ENCODE results near the gene ETV6. TPM values are rescaled to one million over a fixed set of nuclear protein-coding genes. Genes with fewer than 3 reads are reported as not detected.

ETV6 gene
- total RNA-seq, 2 experiments from 2014 or later: 43.2 to 47.2 TPM

DNA sequence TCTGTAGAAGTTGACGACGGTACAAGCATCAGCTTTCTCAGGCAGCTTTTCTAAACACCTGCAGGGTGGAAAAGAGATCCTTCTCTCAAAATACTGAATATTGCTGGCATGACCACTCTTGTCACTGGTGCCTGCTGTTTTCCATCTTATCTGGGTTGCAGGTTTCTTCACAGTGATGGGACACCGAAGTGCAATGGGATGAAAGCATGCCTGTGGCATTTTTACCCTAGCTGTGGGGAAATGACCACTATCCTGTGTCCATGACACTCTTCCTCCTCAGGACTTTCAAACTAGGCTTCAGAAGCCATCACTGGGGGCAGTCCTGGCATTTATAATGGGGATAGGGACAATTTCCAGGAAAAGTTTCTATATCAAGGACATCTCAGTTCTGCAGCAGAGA is 98.5 kb downstream of the ETV6 start:
- ChIA-PET CTCF (no interaction called here), POLR2A (no interaction called here)

- POLR2A ChIA-PET: no interaction called here
- CTCF ChIA-PET: no interaction called here
Measured at GRCh38 chr12:11748903-11749302, 99.4 kb downstream of the ETV6 start.

DNA sequence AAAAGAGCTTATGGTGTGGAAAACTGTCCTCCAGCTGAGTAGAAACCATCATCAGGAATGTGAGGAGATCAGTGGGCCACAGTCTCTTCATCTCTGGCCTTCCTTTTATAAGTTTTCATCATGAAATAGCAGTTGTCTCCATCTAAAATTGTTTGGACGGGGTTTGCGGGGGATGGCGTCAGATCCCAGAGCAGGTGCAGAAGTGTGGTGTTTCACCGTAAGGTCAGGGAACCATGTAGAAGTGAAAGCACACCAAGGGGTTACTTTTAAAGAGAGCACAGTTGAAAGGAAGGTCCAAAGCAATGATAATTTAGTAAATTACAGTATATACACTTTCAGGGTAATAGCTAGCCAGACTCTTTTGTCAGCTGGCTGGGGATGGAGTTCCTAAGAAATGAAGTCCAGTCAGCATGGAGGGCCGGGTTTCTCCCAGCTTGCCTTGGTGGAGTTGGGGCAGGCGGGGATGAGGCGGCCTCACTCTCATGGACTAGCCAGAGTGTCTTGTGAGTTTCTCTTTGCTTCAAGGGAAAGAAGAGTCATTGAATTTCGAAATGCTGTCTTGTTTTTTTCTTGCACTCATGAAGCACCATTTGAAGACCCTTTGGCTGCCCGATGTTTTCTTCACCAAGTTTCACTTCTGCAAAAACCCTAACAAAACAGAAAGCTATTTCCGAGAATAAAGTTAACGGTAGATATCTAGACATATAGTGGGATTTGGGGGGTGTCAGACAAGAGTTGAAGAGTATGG is 100.6 kb downstream of the ETV6 start:
- CTCF ChIA-PET: no interaction called here
- POLR2A ChIA-PET: no interaction called here

GRCh38 chr12:11752403-11753149 is 103.1 kb downstream of the ETV6 start:
- POLR2A ChIA-PET: no interaction called here
- CTCF ChIA-PET: no interaction called here

DNA sequence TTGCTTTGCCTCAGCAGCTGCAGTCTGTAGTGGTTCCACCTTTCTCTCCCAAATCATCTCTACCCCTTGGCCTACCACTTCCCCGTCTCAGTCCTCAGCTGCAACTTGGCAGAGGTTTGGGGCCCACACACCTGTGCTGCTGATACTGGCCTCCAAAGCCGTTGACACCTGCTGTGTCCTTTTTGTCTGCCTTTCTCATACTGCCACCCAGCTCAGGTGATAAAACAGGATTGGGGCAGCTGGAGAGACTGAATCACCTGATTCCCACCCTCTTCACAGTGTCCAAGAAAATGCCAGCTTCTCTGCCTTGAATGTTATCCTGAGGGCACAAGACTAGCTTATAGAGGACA is 103.7 kb downstream of the ETV6 start:
- POLR2A ChIA-PET: no interaction called here
- CTCF ChIA-PET: no interaction called here

DNA sequence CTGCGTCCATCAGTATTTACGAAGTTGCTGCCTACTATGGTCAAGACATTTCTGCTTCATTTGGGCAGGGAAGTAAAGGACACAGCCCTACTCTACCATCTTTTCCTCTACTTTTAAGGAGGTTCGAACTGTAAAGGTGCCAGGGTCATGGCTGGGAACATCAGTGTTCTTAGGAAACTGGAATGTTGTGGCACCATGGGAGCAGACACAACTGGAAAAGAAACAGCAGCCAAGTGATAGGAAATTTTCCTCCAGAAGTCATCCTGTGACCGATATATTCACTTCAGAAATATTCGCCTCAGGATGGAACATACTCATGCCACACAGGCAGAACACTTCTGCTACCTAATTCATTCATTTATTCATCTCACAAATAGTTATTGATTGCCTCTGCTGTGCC is 104.4 kb downstream of the ETV6 start:
- CTCF ChIA-PET: no interaction called here
- POLR2A ChIA-PET: no interaction called here

DNA sequence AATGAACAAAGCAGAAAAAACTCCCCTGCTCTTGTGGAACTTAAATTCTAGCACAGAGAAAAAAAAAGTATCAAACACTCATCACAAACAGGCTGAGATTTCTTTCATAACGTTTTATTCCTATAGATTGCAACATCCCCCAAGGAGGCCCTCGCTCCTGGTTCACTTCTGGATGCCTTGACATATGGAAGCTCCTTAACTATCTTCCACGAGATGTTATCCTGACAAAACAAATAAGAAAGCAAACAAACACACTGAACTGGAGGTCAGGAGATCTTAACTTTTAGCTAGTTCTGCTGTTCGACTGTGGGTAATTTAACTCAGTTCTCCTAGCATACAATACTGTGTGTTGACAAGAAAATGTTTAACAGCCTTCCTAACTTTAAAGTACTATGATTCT is 104.8 kb downstream of the ETV6 start:
- ChIA-PET CTCF (no interaction called here), POLR2A (no interaction called here)

GRCh38 chr12:11755302-11755930 is 105.9 kb downstream of the ETV6 start:
- POLR2A ChIA-PET: no interaction called here
- CTCF ChIA-PET: no interaction called here

GRCh38 chr12:11756022-11756421 is 106.5 kb downstream of the ETV6 start:
- POLR2A ChIA-PET: no interaction called here
- CTCF ChIA-PET: no interaction called here

DNA sequence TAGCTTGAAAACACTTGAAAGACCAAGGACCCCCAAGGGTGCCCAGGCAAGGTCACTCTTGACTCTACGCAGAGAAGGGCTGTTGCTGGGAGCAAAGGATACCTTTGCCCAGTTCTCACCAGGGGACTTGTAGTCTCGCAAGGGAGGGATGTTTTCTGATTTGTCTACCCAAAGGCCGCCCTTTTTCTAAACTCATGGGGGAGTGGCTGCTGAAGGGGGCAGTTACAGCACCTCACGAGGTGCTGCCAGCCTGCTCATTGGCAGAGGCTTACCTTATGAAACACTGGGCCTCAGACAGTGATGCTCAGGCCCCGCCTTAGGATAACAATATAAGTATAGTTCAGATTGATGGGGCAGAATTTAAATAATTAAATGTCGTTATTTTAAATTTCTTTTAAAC is 107.0 kb downstream of the ETV6 start:
- CTCF ChIA-PET: no interaction called here
- POLR2A ChIA-PET: no interaction called here

DNA sequence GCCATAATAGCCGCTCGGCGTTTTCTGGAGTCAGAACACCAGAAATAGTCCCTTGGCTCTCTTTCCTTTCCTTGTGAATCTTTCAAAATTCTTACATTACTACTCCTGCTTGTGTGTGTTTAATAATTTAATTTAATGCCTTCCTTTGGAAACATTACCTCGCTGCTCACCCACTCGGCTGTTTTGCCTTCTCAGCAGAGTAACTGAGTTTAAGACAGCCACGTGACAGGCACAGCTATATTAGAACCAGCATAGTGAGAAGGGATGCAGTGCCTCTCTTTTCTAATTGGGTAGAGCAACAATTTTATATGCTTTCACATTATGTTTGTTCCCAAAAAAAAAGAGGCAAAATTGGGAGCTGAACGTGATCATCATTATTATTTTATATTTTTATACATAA is 107.6 kb downstream of the ETV6 start:
- ChIA-PET CTCF (no interaction called here), POLR2A (no interaction called here)

- ChIA-PET POLR2A (no interaction called here), CTCF (no interaction called here)
Measured at GRCh38 chr12:11757531-11757930, 108.1 kb downstream of the ETV6 start.

DNA sequence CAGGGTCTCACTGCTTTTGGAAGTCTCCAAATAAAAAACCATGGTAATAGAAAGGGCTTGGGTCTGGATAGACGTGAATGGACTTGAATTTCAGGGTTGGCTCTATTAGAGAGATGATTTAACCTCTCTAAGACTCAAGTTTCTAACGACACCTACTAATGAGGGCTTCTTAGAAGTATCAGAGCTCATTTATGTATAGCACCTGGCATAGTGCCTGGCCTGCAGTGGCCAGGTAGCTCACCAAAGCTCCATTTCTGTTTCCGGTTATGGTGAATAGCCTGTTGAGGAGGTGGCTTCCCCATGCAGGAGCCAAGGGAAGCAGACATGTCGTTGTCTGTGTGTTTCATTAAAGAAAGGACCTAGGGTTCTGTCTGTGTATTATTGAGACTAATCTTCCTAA is 108.6 kb downstream of the ETV6 start:
- CTCF ChIA-PET: interaction anchor here (1.3 kb wide), 1 partner anchor 14 kb away, joined by 3 read pairs; no protein-coding TSS in a partner anchor
- POLR2A ChIA-PET: no interaction called here

DNA sequence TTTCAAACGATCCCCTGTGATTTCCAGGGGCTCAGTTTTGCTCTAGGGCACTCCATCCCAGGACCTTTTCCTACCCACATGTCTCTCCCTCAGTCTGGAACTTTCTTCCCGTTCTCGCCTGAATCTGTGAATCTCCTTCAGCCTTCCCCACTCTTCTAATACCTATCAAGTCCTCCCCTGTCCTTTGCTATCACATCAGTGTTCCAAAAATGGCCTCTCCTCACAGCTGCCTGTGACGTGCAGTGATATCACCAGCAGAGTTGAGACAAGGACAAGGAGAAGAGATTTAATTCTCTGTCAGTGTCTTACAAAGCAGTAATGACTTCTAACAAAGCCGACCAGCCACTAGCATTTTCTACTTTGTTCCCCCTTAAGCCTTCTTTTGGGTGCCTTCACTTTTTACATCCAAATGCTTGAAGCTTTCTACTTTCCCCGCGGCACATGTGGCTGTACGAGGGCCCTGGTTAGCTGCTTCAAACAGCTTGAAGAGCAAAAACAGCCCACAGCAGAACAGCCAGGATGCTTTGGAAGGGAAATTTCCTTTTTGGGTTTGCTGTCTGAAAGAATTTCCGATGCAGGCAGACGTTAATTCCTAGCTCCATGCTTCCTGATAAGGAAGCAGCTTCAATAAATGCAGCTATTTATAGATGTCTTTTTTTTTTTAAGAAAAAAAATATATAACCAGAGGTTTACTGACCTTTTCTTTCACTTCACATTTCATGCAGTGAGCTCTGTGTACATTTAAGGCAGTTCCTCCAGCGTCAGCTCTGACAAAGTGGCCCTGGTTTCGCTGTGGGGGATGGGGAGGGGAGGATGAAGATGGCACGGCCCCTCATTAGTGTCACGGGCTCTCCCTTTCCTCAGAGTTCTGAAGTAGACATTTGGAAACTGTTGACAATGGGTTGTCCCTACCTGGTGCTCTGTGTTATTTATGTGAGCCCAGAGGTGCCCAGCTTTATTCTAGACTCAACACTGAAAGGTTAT is 109.3 kb downstream of the ETV6 start:
- ChIA-PET CTCF (interaction anchor here (1.3 kb wide), 1 partner anchor 14 kb away, joined by 3 read pairs; no protein-coding TSS in a partner anchor), POLR2A (no interaction called here)

DNA sequence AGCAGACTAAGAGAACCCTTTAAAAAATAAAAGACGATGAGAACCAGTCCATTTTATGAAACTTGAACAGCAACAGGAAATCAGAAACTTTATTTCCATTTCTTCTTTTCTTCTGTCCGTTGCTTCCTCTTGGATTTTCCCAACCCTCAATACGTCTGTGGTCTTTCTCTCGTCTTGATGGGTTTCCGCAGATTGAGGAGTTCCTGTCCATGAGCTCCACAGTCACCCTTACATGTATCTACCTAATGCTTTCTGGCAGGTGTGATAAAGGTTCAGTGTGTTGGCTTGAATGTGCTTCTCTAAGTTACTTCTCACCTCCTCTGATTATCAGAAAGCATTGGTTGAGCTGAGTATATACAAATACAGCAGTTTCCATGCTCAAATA is 110.0 kb downstream of the ETV6 start:
- ChIA-PET POLR2A (no interaction called here), CTCF (no interaction called here)

DNA sequence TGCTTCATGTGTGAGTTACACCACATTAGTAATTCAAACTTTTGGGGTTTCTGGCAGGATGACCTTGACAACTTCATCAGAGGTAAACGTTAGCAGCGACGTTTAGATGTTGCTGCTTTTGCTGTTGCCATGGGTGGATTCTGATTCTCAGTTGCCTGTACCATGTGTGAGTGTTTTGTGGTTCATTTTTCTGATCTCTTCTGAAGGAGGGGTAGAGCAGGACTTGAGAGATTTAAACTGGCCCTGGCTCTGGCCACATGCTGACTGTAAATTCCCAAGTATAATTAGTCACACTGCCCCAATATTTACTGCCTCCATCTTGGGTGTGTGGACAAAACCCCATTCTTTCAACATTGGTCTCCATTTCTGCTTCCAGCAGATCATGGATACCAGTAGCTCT is 110.4 kb downstream of the ETV6 start:
- ChIA-PET CTCF (no interaction called here), POLR2A (no interaction called here)

- ChIA-PET CTCF (interaction anchor here (2.5 kb wide), 1 partner anchor 10 kb away, joined by 6 read pairs; no protein-coding TSS in a partner anchor), POLR2A (interaction anchor here (0.6 to 1.3 kb wide), 2 partner anchors 10 to 276 kb away, joined by 4 to 7 read pairs; no protein-coding TSS in a partner anchor)
Measured at GRCh38 chr12:11761869-11762567, 112.5 kb downstream of the ETV6 start.

GRCh38 chr12:11762723-11763326 is 113.4 kb downstream of the ETV6 start:
- POLR2A ChIA-PET: interaction anchor here (0.6 to 1.4 kb wide), 3 partner anchors 9 to 129 kb away, joined by 3 to 4 read pairs (median 4); partner anchors contain the start of gene ETV6
- CTCF ChIA-PET: interaction anchor here (2.5 kb wide), 1 partner anchor 9 kb away, joined by 6 read pairs; no protein-coding TSS in a partner anchor

Measured in activated CD8-positive, alpha-beta memory T cell treated with anti-CD3 and anti-CD28 coated beads for 36 hours (primary cell).